EH (cell line): ENCODE data around the gene BNC1.
"Not testable (repeated sequence)": the region's sequence is repeated elsewhere in the genome, so short reads cannot be mapped to it uniquely, and the experiment has no call there.

Experiments
- DNase-seq: peaks from one replicate; pipeline ENCODE4 v3.0.0-alpha.2; 2015; ENCODE audit warnings: low read depth

Gene BNC1

DNA sequence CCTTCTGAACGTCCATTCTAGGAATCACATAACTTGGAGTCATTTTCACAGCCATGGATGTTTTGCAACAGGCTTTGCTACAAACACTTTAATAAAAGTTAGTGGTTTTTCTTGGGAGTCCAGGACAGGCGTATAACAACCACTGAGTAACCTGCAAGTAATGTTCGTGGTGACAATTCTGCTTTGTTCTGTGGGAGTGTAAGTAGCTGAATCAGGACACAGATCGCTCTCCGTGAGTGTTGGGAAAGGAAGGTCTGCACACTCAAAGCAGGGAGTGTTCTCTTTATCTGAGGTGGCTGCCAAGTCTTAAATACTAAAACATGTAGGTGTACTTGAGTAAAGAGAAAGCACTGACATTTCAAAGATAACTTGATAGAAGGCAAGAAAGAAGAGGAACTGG lies 7.9 kb upstream of the BNC1 start:
- peak; percentile 59 for DNase-seq

- no peak for DNase-seq
Measured at GRCh38 chr15:83290236-83290635, 5.8 kb upstream of the BNC1 start.

- peak; percentile 58 for DNase-seq
Measured at GRCh38 chr15:83289160-83289559, 4.7 kb upstream of the BNC1 start.

DNA sequence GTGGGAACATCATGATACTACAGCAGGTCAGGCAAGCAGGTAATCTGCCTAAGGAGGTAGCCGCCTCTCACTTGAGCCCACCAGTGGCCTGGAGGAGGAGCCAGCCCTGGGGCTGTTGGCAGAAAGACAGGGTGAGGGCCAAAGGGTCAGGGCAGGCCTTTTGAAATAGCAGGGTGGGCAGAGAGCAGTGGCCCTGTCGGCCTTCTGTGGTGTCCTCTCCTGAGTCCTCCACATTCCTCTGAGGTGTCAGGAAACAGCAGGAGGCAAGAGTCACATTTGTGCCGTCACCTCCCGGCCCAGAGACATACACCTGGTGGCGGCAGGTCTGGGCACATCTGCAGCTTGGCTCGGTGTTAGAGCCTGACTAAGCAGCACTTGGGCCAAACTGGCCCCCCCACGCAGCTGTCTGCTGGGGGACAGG lies 3.9 kb upstream of the BNC1 start:
- DNase-seq, result no peak

DNA sequence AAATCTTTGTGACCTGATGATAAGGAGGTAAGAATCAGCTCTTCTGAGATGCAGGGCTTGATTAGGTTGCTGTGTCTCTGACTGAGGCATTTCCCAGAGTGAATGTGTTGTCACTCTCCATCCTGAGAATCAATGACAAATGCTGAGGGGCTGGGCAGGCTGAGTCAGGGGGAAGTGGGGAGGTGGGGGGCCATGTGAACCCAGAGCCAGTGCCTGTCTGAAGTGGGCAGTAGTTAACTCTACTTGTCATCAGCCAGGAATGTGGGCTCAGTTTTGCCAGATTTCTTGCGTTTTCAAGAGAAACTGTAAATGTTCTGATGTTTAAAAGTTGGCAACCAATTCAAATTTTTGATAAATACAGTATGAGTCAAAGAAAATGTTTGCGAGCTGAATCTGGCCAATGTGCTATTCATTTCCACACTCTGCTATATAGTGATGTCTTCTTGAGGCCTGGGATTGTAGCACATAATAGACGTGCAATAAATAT lies 3.1 kb upstream of the BNC1 start:
- peak; percentile 99 for DNase-seq

DNA sequence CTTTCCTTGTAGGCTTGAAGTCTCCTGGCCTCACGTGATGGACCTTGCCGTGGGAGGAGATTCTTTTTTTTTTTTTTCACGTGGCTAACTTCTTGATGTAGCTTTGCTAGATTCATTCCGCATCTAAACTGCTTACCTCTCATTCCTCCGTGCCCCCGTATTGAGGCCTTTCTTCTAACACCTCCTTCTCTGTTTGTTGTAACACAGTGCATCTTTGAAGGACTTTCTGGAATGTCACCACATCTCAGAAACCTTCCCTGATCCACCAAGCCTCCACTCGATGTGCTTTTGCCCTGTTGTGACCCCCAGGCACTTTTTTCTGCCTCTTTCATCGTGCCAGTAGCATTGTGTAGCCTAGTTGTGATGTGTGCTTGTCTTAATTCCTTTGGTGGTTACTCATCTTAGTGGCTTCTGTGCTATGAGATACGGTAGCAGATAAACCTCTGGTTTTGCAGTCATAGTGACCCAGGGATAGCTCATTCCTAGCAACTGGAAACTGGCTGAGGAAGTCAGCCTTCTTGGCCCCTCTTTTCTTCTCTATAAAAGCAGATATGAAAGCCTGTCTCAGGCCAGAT lies 1.6 kb upstream of the BNC1 start:
- DNase-seq, result peak; percentile 97

- no peak for DNase-seq
Measured at GRCh38 chr15:83285284-83285978, 967 bp upstream of the BNC1 start.

- peak; percentile 47 for DNase-seq
Measured at GRCh38 chr15:83283813-83284558, 478 bp downstream of the BNC1 start.

- DNase-seq, result peak; percentile 66
Measured at GRCh38 chr15:83283138-83283812, 1.2 kb downstream of the BNC1 start.

- no peak for DNase-seq
Measured at GRCh38 chr15:83282776-83283137, 1.7 kb downstream of the BNC1 start.

- DNase-seq, result no peak
Measured at GRCh38 chr15:83282141-83282540, 2.3 kb downstream of the BNC1 start.

- peak; percentile 82 for DNase-seq
Measured at GRCh38 chr15:83278191-83278590, 6.3 kb downstream of the BNC1 start.

- DNase-seq, result peak; percentile 31
Measured at GRCh38 chr15:83276661-83277060, 7.8 kb downstream of the BNC1 start.

- DNase-seq, result peak; percentile 67
Measured at GRCh38 chr15:83275412-83275811, 9.1 kb downstream of the BNC1 start.

DNA sequence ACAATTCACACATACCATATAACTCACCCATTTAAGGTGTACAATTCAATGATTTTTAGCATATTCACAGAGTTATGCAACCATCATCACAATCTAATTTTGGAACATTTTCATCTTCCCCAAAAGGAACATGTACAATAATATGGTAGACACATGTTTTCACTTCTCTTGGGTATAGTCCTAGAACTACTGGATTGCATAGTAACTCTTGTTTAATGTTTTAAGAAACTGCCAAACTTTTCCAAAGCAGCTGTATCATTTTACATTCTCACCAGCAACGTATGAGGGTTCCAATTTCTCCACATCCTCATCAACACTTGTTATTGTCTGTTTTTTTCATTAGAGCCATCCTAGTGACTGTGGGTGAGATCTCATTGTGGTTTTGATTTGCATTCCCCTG lies 14.3 kb downstream of the BNC1 start:
- DNase-seq, result no peak

DNA sequence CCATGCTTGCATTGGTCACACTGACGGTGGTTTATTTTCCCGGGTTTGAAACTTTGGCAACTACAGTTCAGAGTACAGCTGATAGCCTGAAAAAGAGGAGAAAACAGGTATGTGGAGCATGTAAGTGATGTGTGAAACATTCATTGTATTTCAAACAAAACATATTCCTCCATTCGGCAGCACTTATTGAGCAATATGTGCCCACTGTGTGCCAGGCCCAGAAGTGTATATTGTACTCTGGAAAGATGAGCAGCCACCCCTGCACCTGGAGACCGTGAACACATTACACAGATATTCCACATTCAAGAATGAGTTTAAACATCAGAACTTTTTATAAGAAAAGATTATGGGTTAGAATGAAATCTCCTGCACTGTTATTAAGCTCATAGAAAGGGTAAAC lies 16.3 kb downstream of the BNC1 start:
- DNase-seq, result no peak

DNA sequence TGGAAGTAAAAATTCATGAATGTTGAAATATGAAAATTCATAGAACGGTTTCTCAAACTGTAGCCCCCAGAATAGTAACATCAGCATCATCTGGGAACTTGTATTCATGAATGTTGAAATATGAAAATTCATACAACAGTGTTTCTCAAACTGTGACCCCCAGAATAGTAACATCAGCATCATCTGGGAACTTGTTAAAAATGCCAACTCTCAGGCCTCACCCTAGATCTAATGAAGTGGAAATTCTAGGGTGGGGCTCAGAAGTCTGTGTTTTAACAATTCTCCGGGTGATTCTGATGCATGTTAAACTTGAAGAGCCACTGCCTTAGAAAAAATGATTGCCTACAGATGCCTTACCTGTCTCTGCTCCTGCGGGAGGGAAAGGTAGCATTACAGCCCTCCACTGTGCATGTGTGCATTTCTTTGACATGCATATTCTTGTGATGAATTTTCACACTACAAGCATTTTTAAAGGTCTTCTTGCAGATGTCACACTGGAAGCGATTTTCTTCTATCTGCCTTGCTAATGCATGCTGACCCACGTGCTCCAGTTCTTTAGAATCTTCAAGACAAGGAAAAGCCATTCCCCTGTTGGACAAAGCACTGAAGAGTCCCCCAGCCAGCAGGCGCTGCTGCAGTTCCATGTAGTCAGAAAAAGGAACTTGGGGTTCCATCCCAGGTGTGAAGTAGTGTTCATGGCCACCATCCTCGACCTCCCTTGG lies 21.7 kb downstream of the BNC1 start:
- no peak for DNase-seq

DNA sequence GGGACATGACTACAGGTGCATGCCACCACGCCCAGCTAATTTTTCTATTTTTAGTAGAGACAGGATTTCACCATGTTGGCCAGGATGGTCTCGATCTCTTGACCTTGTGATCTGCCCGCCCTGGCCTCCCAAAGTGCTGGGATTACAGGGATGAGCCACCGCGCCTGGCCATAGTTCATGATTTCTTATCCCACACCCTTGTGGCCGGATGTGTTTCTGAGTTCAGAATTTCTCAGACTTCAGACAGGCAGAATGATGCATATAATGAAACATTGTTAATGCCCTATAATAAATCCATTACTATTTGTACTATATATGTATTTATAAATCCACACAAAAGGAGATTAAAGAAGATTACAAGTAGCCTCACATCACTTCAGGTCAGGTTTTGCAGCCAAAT lies 22.3 kb downstream of the BNC1 start:
- not testable (repeated sequence) for DNase-seq

GRCh38 chr15:83250781-83251180 lies 33.7 kb downstream of the BNC1 start:
- DNase-seq, result peak; percentile 15

DNA sequence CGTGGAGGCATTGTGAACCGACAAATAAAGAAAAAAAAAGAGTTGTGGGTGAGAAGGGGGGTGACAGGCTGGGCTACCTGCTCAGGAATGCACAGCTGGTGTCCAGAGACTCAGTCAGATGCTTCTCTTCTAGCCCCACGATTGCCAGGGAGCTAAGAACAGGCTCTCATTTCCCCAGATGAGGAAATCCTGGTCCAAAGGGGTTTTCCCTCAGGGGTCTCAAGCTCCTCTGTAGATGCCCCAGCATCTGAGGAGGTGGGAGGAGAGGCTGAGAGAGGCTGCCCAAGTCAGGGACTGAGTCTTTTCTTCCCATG lies 35.5 kb downstream of the BNC1 start:
- no peak for DNase-seq

DNA sequence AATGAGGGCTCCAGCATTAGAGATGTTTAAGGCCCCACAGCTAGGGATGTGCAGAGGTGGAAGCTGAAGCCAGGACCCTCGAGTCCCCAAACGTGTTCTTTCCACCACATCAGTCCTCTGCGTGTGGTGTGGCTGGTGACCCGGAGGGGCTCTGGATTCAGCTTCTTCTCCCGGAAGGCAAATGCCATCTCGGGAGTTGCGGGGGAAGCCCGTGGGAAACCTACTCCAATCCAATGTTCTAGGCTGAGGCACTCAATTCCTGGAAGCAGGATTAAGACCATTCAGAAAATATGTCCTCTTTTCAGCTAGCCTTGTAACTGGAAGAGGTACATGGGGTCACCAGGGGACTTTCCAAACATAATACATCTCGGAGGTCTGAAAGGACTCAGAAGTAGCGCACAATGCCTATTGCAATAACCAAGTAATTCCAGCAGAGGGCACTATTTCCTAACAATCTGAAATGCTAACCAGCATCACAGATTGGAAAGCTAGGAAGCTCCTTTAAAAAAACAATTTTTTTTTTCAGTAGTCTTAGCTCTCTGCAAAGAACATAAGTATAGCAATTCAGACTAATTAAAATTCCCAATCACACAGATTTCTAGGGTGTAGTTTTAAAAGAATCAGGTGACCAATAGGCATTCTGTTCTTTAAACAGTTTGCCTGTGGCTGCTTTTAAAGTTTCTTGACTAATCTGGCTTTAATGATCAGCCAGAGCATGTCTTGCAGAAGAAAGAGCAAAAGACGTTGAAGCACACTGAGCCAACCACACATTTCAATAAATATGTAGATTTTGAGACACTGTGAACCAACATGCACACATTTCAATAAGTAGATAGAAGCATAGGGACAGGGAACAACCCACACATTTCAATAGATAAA lies 36.1 kb downstream of the BNC1 start:
- DNase-seq, result peak; percentile 73
